GM04504 (cell line): ENCODE measurements around the gene TGIF1.
"Not testable (repeated sequence)": the region's sequence is repeated elsewhere in the genome, so short reads cannot be mapped to it uniquely, and the experiment has no call there.

ENCODE experiments used
- DNase-seq: peaks from one replicate; pipeline ENCODE4 v3.0.0-alpha.2; 2012; ENCODE audit warnings: low read depth

The TGIF1 gene

DNA sequence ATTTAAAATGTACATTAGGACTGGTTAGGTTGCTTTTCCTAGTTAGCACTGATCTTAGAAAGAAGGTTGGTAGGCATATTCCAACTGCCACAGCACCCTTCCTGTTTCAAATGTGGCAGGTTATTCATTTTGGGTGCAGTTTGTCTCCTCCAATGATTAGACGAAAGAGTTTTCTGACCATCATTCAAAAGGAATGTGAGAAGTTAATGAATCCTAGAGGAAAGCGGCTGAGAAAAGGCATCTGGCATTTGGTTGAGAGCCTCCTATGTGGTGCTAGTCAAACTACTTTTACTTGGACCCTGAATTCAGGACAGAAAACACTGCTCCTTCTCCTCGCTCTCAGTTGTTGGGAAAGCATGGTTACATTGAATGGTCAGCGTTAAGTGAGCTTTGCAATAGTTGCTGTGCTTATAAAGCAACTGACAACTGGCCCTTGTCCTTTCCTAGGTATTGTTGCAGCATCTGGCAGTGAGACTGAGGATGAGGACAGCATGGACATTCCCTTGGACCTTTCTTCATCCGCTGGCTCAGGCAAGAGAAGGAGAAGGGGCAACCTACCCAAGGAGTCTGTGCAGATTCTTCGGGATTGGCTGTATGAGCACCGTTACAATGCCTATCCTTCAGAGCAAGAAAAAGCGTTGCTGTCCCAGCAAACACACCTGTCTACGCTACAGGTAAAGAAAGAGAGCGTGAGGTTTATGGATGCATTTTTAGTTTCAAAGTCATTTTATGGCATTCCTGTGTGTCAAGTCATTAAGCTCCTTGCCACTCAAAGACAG is 6.1 kb downstream of the TGIF1 start:
- peak; percentile 31 for DNase-seq

DNA sequence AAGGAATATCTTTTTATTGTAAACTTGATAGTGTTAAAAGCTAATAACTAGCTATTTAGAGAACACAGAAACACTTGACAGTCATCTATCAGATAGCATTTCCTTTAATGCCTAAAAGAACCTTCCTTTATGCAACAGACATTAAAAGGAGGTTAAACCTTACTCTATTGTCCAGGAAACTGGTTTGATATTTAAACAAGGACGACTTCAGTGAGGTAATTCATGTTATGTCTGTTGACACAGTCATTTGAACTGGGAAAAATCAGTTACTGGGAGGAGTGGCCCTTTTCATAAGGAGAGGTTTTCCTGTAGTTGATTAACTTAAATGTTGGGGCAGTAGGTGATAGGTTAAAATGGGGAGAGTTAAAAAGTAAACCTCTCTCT is 6.7 kb downstream of the TGIF1 start:
- DNase-seq, result no peak

GRCh38 chr18:3457261-3457724 is 7.3 kb downstream of the TGIF1 start:
- no peak for DNase-seq

DNA sequence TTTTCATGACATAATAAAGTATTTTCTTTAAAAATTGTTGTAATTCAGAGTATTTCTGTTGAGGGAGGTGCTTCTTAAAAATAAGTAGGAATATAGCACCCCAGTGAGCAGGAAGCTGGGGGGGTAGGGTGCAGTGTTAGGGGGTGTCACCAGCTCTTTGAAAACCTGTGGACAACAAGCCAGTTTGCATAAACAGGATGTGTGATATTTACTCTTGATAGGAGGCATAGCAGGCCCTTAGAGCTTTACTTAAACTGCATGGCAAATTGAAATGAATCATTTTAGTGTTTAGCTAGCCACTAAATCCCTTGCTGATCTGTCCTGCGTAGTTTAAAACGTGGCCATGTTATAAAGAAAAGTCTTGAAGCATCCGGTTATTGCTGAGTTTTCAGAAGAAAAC is 8.4 kb downstream of the TGIF1 start:
- DNase-seq, result no peak

- no peak for DNase-seq
Observed at GRCh38 chr18:3458952-3459853, 9.2 kb downstream of the TGIF1 start.

DNA sequence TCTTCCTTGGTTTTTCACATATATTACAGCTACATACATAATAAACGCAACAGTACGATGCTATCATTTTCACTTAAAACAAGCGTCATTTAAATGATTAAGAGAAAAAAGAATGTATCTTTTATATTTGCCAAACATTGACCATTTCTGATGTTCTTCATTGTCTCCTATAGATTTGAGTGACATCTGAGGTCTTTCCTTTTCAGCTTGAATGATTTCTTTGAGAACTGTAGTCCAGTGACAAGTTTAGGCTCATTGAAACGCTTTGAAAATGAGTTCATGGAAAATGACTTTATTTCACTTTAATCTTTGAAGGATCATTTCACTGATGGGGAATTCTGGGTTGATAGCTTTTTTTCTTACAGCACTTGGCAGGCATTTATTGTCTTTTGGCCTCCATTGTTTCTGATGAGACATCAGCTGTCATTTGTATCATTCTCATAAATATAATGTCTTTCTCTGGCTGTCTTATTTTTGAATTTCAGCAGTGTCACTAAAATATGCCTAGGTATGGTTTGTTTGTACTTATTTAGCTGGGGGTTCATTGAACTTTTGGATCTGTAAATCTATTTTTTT is 10.9 kb downstream of the TGIF1 start:
- no peak for DNase-seq

DNA sequence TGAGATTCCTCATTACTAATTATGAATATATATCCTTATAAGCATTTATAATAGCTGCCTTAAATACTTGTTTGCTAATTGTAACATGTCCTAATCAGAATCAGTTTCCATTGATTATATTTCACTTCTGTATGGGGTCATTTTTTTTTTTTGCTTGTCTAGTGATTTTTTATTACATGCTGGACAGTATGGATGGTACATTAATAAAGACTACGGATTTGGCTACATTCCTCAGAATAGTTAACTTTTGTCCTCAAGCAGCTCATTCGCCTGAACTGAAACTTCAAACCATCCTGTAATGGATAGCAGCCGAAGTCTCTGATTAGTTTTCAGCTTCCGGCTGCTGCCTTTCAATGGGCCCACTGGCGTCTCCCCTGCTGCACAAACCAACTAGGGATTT is 11.7 kb downstream of the TGIF1 start:
- DNase-seq, result no peak

- DNase-seq, result no peak
Observed at GRCh38 chr18:3463051-3463450, 13.1 kb downstream of the TGIF1 start.

DNA sequence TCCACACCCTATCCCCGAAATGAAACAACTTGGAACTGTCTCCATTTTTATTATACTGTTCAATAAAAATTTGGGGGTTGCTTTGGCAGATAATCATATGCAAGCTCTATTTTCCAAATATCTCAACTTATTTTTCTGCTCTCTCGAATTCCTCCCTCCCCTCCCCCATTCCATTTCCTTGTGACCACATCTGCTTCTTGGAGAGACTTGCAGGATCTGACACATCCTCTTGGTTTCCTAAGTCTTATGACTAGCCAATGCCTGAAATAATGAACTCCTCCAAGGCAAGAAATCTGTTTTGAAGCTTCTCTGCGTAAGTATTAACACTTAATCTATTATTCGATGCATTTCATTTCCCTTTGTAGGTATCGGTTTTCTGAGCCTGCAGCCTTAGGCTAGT is 16.1 kb downstream of the TGIF1 start:
- no peak for DNase-seq

- DNase-seq, result no peak
Observed at GRCh38 chr18:3466872-3467271, 16.9 kb downstream of the TGIF1 start.

DNA sequence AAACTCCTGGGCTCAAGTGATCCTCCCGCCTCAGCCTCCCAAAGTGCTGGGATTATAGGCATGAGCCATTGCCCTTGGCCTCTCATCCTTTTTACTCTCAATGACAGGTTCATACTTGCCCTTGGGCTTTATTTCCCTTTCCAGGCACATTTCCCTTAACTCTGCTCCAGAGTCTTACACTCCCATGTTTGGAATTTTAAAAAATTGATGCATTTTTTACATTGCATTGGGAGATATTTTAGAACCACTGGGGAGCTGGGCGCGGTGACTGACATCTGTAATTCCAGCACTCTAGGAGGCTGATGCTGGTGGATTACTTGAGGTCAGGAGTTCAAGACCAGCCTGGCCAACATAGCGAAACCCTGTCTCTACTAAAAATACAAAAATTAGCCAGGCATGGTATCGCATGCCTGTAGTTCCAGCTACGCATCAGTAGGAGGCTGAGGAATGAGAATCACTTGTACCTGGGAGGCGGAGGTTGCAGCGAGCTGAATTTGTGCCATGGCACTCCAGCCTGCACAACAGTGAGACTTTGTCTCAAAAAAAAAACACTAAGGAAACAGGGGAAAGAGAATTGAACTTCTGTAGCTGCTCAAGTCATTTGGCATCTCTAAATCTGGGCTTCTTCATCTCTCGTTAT is 18.2 kb downstream of the TGIF1 start:
- no peak for DNase-seq

DNA sequence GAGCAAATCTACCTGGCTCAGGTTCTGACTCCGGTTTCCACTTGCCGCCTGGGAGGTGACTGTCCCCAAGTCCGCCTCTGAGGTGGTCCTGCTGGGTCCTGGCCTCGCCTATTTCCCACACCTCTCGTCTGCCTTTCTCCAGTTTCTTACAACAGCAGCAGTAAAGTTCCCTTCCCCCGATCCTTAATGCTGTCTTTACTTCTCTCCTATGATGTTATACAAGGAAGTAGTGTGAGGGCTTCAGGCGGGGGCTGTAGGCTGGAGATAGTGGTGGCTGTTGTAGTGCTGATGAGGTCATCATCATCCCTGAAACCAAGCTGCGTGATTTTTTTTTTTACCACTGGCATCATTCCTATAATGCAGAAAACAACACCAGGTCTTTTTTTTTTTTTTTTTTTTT is 18.9 kb downstream of the TGIF1 start:
- DNase-seq, result no peak

GRCh38 chr18:3471141-3471648 is 21.2 kb downstream of the TGIF1 start:
- no peak for DNase-seq

- DNase-seq, result not testable (repeated sequence)
Observed at GRCh38 chr18:3472121-3472520, 22.1 kb downstream of the TGIF1 start.

GRCh38 chr18:3472681-3473544 is 22.9 kb downstream of the TGIF1 start:
- no peak for DNase-seq

DNA sequence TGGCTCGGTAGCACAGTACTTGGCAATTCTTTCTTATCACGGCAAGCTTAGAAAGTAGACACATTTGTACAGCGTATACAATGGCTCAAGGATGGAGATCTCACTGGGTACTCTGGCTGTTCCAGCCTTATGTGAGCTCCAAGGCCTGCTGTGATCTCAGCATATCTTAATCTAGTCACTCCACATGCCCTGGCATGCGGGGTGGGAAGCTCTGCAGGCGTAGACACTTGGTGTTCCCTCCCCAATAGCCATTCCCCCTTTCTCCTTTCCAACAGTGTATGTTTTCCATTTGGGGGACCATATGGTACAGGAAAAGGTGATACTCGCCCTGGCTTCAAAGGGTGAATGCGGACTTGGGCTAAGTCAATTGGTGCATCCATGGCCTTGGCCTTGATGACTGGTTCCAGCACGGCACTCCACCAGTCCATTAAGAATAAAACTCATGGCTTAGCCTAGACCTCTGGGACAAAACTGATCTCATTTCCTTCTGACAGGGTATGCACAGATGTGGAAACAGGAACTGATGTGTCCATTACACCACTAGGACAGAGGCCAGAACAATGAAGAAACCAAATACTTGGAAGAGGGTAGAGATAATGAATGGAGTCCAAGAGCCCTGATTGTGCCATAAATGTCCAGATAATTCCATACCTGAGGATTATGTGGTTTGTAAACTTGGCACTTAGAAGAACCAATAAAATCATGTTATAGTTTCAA is 28.4 kb downstream of the TGIF1 start:
- DNase-seq, result no peak

GRCh38 chr18:3479978-3480509 is 30.1 kb downstream of the TGIF1 start:
- DNase-seq, result no peak

DNA sequence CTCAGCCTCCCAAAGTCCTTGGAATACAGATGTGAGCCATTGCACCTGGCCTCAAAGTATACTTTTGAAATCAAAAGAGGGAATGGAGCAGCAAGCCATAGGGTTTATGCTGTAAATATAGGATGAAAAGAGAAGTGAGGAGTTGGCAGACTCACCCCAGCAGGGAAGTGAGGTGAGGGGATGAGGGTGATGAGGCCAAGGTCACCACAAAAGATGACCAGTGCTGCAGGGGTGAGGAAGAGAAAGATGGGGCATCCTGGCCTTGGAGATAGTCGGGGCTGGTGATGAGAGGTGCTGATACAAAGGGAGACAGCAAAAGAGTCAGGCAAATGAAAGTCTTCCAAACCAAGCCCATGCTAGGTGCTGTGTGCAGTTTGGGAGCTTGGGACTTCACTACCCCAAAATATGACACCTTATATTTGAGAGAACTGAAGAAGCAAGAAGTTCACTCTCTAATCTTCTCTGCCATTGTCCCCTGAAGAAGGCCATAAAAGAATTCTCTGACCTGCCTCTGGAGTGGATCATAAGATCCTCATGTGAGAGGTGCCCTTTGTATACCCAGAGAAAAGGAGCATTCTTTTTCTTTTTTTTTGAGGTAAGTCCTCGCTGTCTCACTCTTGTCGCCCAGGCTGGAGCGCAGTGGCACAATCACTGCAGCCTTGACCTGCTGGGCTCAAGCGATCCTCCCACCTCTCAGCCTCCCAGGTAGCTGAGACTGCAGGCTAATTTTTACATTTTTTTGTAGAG is 31.0 kb downstream of the TGIF1 start:
- no peak for DNase-seq

GRCh38 chr18:3481696-3482210 is 31.8 kb downstream of the TGIF1 start:
- DNase-seq, result no peak
